IMR-90 (cell line): ENCODE measurements around the gene ARMC10. TPM values are rescaled to one million over a fixed set of nuclear protein-coding genes. Genes with fewer than 3 reads are reported as not detected.

Experiments used
- ATAC-seq: fragments of 200-7000 bp; cut with Tn5 transposase; 2 replicates; pipeline ENCODE4 v1.9.1; 2020; ENCODE audit warnings: low read depth, mild to moderate bottlenecking, moderate library complexity
- BruUV-seq: library from RNA; stranded (reverse); fragments of 400-500 nt; replicated peaks from 2 replicates; lab custom pipeline; 2021; lab: Mats Ljungman, UMichigan
- CTCF ChIA-PET: fragments of 300-600 bp; formaldehyde crosslinking; extraction: SDS; loops from one replicate; lab custom pipeline; 2021; ENCODE audit warnings: antibody characterized with exemption; lab: Yijun Ruan, JAX
- POLR2A ChIA-PET: fragments of 300-600 bp; sonication (Branson Sonifier 250); formaldehyde crosslinking; loops from one replicate; lab custom pipeline; 2022; ENCODE audit warnings: antibody characterized with exemption; ENCODE audit not compliant: unreplicated experiment; lab: Charles Lee
- DNase-seq: peaks from one replicate; pipeline ENCODE4 v3.0.0; 2013
- H2AFZ ChIP-seq: replicated peaks from 2 replicates; pipeline ENCODE3; 2013; ENCODE audit warnings: low read length, mild to moderate bottlenecking; ENCODE audit not compliant: poor library complexity
- H2AK5ac ChIP-seq: 2 replicates; pipeline ENCODE4 v1.6.1; 2013; ENCODE audit warnings: low read depth, low read length, inconsistent platforms
- H2AK9ac ChIP-seq: replicated peaks from 2 replicates; pipeline ENCODE3; 2013; ENCODE audit warnings: mild to moderate bottlenecking, low read depth, low read length, moderate library complexity; ENCODE audit not compliant: poor library complexity
- H2BK120ac ChIP-seq: 2 replicates; pipeline ENCODE4 v1.6.1; 2013; ENCODE audit warnings: low read depth, low read length, inconsistent platforms
- H2BK15ac ChIP-seq: 3 replicates; pipeline ENCODE4 v1.6.1; 2013; ENCODE audit warnings: low read depth, low read length, inconsistent platforms
- H2BK20ac ChIP-seq: 2 replicates; pipeline ENCODE4 v1.6.1; 2013; ENCODE audit warnings: low read depth, mild to moderate bottlenecking, inconsistent platforms, low read length, moderate library complexity
- H2BK5ac ChIP-seq: 2 replicates; pipeline ENCODE4 v1.6.1; 2013; ENCODE audit warnings: mild to moderate bottlenecking, low read depth, low read length, inconsistent platforms; ENCODE audit not compliant: poor library complexity, severe bottlenecking
- H3K14ac ChIP-seq: replicated peaks from 2 replicates; pipeline ENCODE4 v1.6.1; 2013; ENCODE audit warnings: low read depth, low read length, inconsistent platforms
- H3K18ac ChIP-seq: 2 replicates; pipeline ENCODE4 v1.6.1; 2013; ENCODE audit warnings: low read depth, low read length, control low read depth
- H3K23ac ChIP-seq: 2 replicates; pipeline ENCODE4 v1.6.1; 2013; ENCODE audit warnings: low read depth, low read length, inconsistent platforms
- H3K27ac ChIP-seq: 2 replicates; pipeline ENCODE4 v1.5.1; 2013; ENCODE audit warnings: mild to moderate bottlenecking, control low read depth, low read length; ENCODE audit not compliant: insufficient read depth
- H3K27me3 ChIP-seq: 2 replicates; pipeline ENCODE4 v1.6.1; 2013; ENCODE audit warnings: low read length; ENCODE audit not compliant: control insufficient read depth, insufficient read depth
- H3K36me3 ChIP-seq: 2 replicates; pipeline ENCODE4 v1.6.1; 2013; ENCODE audit warnings: low read length, mixed read lengths; ENCODE audit not compliant: control insufficient read depth, insufficient read depth
- H3K4ac ChIP-seq: 2 replicates; pipeline ENCODE4 v1.6.1; 2013; ENCODE audit warnings: low read depth, low read length, inconsistent platforms
- H3K4me1 ChIP-seq: 2 replicates; pipeline ENCODE4 v1.6.1; 2013; ENCODE audit warnings: low read length, mixed read lengths; ENCODE audit not compliant: control insufficient read depth, insufficient read depth
- H3K4me2 ChIP-seq: 2 replicates; pipeline ENCODE4 v1.6.1; 2013; ENCODE audit warnings: low read depth, mild to moderate bottlenecking, control low read depth, low read length, moderate library complexity
- H3K4me3 ChIP-seq: 2 replicates; pipeline ENCODE4 v1.5.1; 2013; ENCODE audit warnings: low read depth, mild to moderate bottlenecking, control low read depth, low read length, moderate library complexity; ENCODE audit not compliant: insufficient read depth
- H3K56ac ChIP-seq: 2 replicates; pipeline ENCODE4 v1.6.1; 2013; ENCODE audit warnings: low read length, inconsistent platforms; ENCODE audit not compliant: insufficient read depth; ENCODE audit errors: extremely low read depth
- H3K79me1 ChIP-seq, 2 experiments: 2 replicates each; pipeline ENCODE4 v1.6.1; 2013; ENCODE audit warnings: low read length in 2 of 2, inconsistent platforms in 1 of 2, low read depth in 1 of 2
- H3K9ac ChIP-seq: 2 replicates; pipeline ENCODE4 v1.6.1; 2013; ENCODE audit warnings: low read depth, low read length, control low read depth
- H3K9me1 ChIP-seq: 2 replicates; pipeline ENCODE4 v1.6.1; 2013; ENCODE audit warnings: low read length, inconsistent platforms; ENCODE audit not compliant: insufficient read depth
- H3K9me3 ChIP-seq: 2 replicates; pipeline ENCODE4 v1.6.1; 2013; ENCODE audit warnings: low read length; ENCODE audit not compliant: control insufficient read depth, insufficient read depth
- H4K20me1 ChIP-seq: 2 replicates; pipeline ENCODE4 v1.6.1; 2013; ENCODE audit warnings: low read length, inconsistent platforms; ENCODE audit not compliant: insufficient read depth
- H4K5ac ChIP-seq: 2 replicates; pipeline ENCODE4 v1.6.1; 2013; ENCODE audit warnings: mild to moderate bottlenecking, low read depth, low read length, control low read depth
- H4K8ac ChIP-seq, 2 experiments: 2 replicates each; pipeline ENCODE4 v1.6.1; 2013; ENCODE audit warnings: low read depth in 2 of 2, low read length in 2 of 2, control low read depth in 1 of 2, inconsistent platforms in 1 of 2
- H4K91ac ChIP-seq: 2 replicates; pipeline ENCODE4 v1.6.1; 2013; ENCODE audit warnings: low read depth, low read length, inconsistent platforms; ENCODE audit not compliant: insufficient read depth
- BHLHE40 ChIP-seq: fragments of 150-350 bp; IDR thresholded peaks from 2 replicates; pipeline ENCODE4 v1.6.1; 2016; ENCODE audit warnings: mild to moderate bottlenecking, low read depth, low read length
- CEBPB ChIP-seq: IDR thresholded peaks from 2 replicates; pipeline ENCODE4 v1.6.1; 2012; ENCODE audit warnings: low read depth, low read length, improper control_type of control experiment
- WGBS, 2 experiments: methylation state at CpG; one replicate each; pipeline versions ENCODE4 v1.1.5 to v1.1.7; 2013; ENCODE audit warnings: missing lambda C conversion rate in 2 of 2; ENCODE audit not compliant: insufficient read length in 1 of 2; ENCODE audit errors: extremely low coverage in 2 of 2; 5-methylcytosine and 5-hydroxymethylcytosine counted together
- dilution Hi-C: fragments of 300-500 bp; cut with HindIII; formaldehyde crosslinking; loops from one replicate; pipeline ENCODE4 v1.14.3; 2018; ENCODE audit warnings: low sequenced_read_pairs; ENCODE audit not compliant: unreplicated experiment
- in situ Hi-C: fragments of 300-500 bp; cut with MboI; formaldehyde crosslinking; loops from 3 replicates; pipeline ENCODE4 v1.14.3; 2019; ENCODE audit warnings: low sequenced_read_pairs, inconsistent platforms, mixed read lengths
- intact Hi-C: fragments of 100-400 bp; cut with micrococcal nuclease; formaldehyde crosslinking; loops from 2 replicates; pipeline ENCODE4 v1.10.0; 2022
- polyA plus RNA-seq, 3 experiments: library from polyadenylated mRNA; depleted of rRNA; stranded (reverse); fragments of >200 nt; gene quantifications; 2 replicates each; pipeline ENCODE4 v1.2.3, GENCODE V29; 2012; ENCODE audit warnings: low replicate concordance in 1 of 3
- total RNA-seq: library from RNA; depleted of rRNA; stranded (reverse); fragments of >200 nt; gene quantifications from 2 replicates; pipeline ENCODE4 v1.2.3, GENCODE V29; 2012

ARMC10 gene
- total and polyA plus RNA-seq, 2 of the 4 experiments (the other 2 are of a cell fraction): 17.4 to 21.0 TPM

DNA sequence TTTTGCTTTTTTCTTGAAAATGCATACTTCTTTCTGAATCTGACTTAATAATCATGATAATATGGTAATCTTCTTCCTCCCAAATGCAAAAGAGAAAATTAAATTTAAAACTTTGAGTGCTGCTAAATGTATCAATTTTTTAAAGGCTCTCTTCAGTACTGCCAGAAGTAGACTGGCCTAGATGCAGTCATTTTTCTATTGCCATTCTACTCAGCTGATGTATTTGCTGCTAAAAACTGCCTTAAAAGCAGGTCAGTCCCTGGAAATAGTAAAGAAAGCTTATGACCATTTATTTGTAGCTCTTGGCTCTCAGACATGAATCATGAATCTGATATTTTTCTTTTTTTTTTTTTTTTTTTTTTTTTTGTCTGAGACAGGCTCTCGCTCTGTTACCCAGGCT is 45.4 kb downstream of the ARMC10 start:
- no CpG with 5 or more reads among the region's 1 CpG for WGBS, 2 experiments
- intact Hi-C loops: no loop called here
- no peak overlapping the region for H3K4me3 ChIP-seq
- DNase-seq (peak; percentile 39), ATAC-seq (0 out of 2 replicates have a peak, but pooled peaks have one; percentile 21)
- H2BK15ac ChIP-seq: no peak overlapping the region
- no peak overlapping the region for H3K14ac ChIP-seq
- no peak overlapping the region for H3K18ac ChIP-seq
- no peak overlapping the region for H3K56ac ChIP-seq
- no peak overlapping the region for H3K4ac ChIP-seq
- H2BK5ac ChIP-seq: no peak overlapping the region
- CTCF ChIA-PET: no interaction called here
- no peak overlapping the region for H4K91ac ChIP-seq
- H3K9me1 ChIP-seq: 0 out of 2 replicates have a peak, but pooled peaks cover 7% of the 10 kb centered on the region
- no peaks in the 10 kb centered on the region for H3K9me3 ChIP-seq
- H3K4me2 ChIP-seq: no peak overlapping the region
- no peak overlapping the region for H3K9ac ChIP-seq
- H4K5ac ChIP-seq: no peak overlapping the region
- dilution Hi-C loops: no loop called here
- no peak overlapping the region for H2BK20ac ChIP-seq
- H4K8ac ChIP-seq: no peak overlapping the region
- no peak overlapping the region for H3K23ac ChIP-seq
- H3K27me3 ChIP-seq: no peaks in the 10 kb centered on the region
- H2BK120ac ChIP-seq: no peak overlapping the region
- no peak overlapping the region for H2AK9ac ChIP-seq
- BruUV-seq: no TSS peak
- no peak overlapping the region for H2AFZ ChIP-seq
- H3K36me3 ChIP-seq: peaks cover 9% of the 10 kb centered on the region
- no peaks in the 10 kb centered on the region for H3K79me1 ChIP-seq
- POLR2A ChIA-PET: interaction anchor here (0.6 kb wide), 2 partner anchors 22 to 24 kb away, joined by 3 to 9 read pairs; no protein-coding TSS in a partner anchor
- no peaks in the 10 kb centered on the region for H3K4me1 ChIP-seq
- in situ Hi-C loops: no loop called here
- TF ChIP-seq CEBPB (no peak), BHLHE40 (no peak)
- no peaks in the 10 kb centered on the region for H4K20me1 ChIP-seq
- no peak overlapping the region for H2AK5ac ChIP-seq
- H3K27ac ChIP-seq: no peak overlapping the region
